ENCODE results near the gene KRT37.
"Not testable (repeated sequence)": the region's sequence is repeated elsewhere in the genome, so short reads cannot be mapped to it uniquely, and the experiment has no call there.

The KRT37 gene

GRCh38 chr17:41434005-41434404 is 9.6 kb upstream of the KRT37 start:
- no peak for DNase-seq

DNA sequence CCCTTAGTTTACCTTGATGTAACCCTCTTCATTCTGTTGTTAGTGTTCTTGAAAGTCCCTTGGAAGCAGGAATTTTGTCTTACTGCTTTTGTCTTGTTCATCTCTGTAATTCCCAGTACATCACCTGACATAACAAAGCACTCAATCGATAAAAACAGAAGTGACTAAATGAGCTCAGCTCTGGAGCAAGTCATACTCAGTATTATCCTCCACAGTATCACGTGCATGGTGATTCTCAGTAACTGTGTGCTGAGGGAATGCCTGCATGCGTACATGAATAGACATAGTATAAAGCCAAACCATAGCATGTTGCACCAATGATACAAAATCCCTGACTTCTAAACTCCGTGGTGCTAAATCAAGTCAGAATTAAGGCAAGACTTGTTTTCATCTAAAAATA is 9.2 kb upstream of the KRT37 start:
- DNase-seq, result no peak

DNA sequence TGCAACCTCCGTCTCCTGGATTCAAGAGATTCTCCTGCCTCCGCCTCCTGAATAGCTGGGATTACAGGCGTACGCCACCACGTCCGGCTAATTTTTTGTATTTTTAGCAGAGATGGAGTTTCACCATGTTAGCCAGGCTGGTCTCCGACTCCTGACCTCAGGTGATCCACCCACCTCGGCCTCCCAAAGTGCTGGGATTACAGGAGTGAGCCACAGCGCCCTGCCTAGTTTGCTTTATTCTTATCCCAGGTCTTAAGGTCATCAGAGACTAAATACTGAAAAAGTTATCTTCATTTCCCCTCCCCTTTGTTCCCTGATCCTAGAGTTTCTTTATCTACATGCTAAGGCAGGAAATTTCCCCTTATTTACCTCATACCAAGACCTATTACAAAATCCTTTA is 6.0 kb upstream of the KRT37 start:
- not testable (repeated sequence) for DNase-seq

- DNase-seq, result no peak
Measured at GRCh38 chr17:41429667-41430066, 5.3 kb upstream of the KRT37 start.

DNA sequence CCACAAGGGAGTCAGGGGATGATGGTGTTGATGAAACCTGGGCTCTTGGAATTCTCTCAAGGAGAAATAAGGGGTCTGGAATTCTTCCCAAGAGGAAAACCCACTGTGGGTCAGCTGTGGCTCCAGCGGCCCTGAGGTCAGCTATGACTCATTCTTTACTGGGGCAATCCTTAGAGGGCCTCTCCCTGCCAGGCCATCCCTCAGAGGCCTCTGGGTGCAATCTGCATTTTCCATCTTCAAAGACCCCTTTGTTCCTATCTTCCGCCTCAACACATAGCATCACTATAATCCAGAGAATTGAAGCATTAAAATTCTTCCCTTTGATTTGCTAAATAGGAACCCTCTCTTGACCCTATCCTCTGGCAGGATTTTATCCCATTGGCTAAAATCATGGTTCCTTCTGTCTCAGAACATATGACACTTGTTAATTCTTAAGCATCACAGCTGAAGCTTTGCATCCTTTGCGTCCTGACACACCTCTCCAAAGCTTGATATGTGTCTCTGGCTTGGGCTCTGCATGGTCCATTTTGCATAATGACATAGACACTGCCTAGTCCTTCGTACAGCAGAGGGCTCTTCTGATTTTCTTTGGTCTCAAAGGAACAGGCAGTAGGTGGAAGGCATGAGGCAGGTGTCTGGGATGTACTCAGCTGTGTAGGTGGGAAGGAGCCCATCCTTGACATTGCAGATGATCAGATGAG is 4.4 kb upstream of the KRT37 start:
- no peak for DNase-seq

DNA sequence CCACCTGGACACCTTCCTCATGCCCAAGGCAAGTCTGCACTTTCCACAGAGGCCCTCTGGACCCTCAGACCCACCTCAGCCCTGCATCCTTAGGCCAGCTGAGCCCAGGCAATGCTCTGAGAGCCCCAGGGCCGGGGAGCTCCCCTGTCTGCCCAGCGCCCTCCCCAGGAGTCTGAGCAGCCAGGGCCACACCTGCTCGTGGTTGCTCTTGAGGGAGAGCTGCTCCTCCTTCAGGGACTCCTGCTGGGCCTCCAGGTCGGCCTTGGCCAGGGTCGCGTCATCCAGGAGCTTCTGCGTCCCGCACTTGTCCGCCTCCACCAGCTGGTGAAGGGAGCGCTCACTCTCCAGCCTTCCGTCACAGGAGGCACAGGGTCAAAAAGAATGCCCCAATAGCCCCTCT is 1.8 kb downstream of the KRT37 start:
- not testable (repeated sequence) for DNase-seq

GRCh38 chr17:41421617-41422016 is 2.8 kb downstream of the KRT37 start:
- DNase-seq, result no peak

- DNase-seq, result no peak
Measured at GRCh38 chr17:41421116-41421515, 3.3 kb downstream of the KRT37 start.

DNA sequence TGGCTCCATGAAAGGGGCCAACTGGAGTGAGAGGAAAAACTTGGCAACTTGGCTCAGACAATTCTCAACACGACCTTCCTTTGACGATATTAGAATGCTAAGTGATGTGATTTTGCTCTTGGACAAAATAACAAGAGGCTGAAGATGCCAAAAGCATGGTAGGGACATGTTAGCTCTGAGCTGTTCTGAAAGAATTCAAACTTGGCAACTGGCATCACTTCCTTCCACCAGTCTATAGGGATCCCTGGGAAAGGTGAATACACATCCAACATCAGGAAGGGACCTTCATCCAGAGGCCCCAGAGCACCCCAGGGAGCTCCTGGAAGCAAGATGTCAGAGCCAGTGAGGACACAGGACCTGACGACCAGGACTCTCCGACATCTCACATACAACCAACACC is 4.3 kb downstream of the KRT37 start:
- no peak for DNase-seq

DNA sequence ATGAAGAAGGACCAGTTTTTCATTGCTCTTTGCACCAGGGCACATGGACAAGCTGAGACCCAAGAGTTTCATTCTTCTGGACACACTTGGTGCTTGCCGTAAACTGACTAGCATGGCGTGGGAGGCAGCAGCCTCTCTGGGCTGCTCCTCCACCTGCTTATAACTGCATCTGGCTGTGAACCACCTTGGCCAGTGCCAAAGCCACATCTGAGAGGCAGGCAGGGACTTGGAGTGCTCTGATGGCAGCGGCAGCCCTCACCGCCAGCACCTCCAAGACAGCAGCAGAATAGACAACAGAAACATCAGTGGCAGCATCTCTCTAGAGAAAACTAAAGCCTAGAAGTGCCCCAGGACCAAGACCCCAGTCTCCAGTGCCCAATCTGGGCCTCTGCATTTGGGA is 4.7 kb downstream of the KRT37 start:
- no peak for DNase-seq

DNA sequence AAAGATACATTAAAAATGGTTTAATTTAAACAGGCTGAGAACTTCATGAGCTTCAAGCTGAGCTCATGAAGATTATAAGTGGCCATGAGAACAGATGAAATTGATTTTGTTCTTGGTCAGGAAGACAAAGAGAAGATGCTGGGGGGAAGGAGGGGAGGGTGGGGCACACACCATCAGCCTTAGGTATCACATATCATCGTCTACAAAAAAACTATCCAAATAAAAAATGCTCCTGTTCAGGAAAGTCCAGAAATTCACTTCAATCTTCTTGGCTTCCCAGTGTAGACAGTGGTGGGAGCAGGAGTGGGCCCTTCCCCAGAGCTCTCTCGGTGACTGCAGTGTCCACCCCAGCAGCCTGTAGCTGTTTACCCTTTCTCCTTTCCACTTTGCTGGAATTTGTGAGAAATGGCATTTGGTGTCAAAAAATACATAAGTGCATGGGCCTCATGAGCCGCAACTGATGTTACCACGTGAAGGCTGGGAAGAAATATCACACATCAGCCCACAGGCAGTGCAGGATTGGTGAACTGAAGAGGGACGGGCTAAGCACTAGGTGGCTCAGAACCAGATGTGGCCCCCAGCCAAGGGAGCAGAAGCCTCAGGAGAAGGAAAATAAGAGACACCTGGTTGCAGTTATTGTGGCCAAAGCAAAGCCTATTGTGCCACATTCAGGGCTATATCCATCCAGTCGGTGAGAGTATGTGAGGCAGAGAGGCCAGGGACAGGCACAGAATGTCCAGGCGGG is 6.1 kb downstream of the KRT37 start:
- no peak for DNase-seq

DNA sequence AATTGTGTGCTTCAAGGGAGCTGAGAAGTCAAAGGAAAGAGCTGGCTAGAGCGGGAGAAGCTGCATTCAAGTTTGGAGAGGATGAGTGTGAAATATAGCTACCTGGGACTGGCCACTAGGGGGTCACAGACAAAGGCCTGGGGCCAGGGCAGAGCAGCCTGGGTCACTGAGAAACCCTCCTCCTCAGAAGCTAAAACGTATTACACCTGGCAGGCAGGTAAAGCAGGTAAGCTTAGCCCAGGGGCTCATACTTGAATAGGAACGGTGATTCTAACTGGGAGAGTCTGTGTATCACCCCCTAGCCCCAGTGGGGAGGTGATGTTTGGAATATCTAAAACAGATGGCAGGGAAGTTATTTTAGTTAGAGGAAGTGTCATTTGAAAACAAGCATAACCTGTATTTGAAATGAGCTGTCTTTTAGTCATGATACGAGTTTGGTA is 6.8 kb downstream of the KRT37 start:
- no peak for DNase-seq

DNA sequence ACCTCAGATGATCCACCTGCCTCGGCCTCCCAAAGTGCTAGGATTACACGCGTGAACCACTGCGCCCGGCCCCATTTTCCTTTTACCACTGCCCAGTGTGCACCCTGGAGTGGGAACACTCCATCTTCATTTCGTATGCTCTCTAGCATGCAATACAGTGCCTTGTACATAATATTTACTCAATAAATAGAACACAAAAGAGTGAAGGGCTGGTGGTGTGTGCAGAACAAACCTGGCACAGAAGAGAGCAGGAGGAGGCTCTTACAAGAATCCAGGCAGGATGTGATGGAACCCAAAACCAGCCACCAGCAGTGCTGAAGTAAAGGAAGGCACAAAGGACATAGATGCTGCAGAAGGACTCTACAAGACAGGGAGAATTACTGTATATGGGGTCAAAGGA is 7.3 kb downstream of the KRT37 start:
- DNase-seq, result no peak

DNA sequence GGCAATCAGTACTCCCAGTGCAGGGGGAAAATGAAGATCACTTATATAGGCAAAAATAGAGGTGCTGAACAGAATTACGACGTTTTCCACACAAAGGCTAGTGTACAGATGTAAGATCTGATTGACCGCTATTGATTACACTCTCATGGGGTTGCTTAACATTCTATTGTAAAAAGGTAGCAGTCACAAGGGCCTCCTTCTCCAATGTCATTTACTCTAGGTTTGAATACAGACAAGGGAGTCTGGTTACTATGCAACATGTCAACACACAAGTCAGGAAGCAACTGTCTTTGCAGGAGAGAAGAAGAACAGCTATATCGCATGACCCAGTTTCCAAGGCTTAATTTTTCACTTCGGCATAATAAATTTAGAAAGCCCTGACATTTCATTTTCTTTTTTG is 7.9 kb downstream of the KRT37 start:
- no peak for DNase-seq

GRCh38 chr17:41415833-41416335 is 8.5 kb downstream of the KRT37 start:
- no peak for DNase-seq

DNA sequence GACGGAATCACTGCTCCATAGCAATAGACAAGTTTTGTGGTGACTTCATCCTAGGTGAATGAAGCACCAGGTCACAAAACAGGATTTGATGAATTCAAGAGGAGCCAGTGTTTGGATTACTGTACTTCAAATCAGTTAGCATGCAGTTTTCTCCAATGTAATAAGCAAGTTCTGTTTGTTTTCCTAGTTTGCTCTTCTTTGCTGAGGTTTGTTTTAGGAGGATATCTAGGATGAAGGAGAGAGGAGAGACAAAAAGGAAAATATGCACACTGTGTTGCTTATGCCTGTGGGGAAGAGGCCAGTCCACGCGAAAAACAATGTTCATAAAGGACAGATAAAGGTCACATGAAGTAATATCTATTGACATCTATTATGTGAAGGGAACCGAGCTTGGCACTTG is 9.0 kb downstream of the KRT37 start:
- no peak for DNase-seq

GRCh38 chr17:41413982-41414381 is 10.4 kb downstream of the KRT37 start:
- DNase-seq, result no peak

GRCh38 chr17:41413353-41413957 is 10.9 kb downstream of the KRT37 start:
- no peak for DNase-seq

- DNase-seq, result no peak
Measured at GRCh38 chr17:41411072-41411840, 13.1 kb downstream of the KRT37 start.

GRCh38 chr17:41407226-41407625 is 17.2 kb downstream of the KRT37 start:
- no peak for DNase-seq

DNA sequence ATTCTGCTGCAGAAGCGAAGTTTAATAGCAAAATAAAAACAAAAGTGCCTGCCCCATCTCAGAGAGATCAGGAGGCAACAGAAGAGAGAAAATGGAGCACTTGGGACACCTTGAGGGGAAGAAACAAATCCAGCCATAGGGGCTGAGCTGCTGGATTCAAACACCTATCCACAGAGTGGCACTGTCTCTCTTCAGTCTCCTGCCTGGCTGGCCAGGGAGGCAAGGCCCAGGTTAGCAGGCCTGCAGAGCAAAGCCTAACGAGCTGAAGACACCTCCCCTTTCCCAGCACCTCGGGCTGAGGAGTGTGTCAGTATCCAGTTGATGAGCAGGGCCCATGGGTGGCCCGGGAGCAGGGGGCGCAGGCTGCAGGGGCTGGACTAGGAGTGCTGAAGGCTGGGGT is 18.2 kb downstream of the KRT37 start:
- DNase-seq, result no peak

- DNase-seq, result no peak
Measured at GRCh38 chr17:41404024-41404671, 20.2 kb downstream of the KRT37 start.

Measured in SHP77 treated with DMSO at 0.1 percent for 48 hours (cell line).